H9 (cell line): ENCODE measurements around the gene ECE2. TPM values are rescaled to one million over a fixed set of nuclear protein-coding genes. Genes with fewer than 3 reads are reported as not detected.

Experiments
- DNase-seq: peaks from one replicate; pipeline ENCODE4 v3.0.0-alpha.2; 2017
- H2AFZ ChIP-seq: one replicate; pipeline ENCODE4 v1.6.1; 2013; ENCODE audit warnings: mild to moderate bottlenecking, low read length, control low read depth, moderate library complexity
- H2AK5ac ChIP-seq: 2 replicates; pipeline ENCODE4 v1.6.1; 2013; ENCODE audit warnings: low read length, control low read depth, mixed read lengths; ENCODE audit not compliant: insufficient read length
- H2BK120ac ChIP-seq: one replicate; pipeline ENCODE4 v1.6.1; 2013; ENCODE audit warnings: low read depth, mild to moderate bottlenecking, low read length, control low read depth, inconsistent platforms; ENCODE audit not compliant: poor library complexity, severe bottlenecking
- H2BK12ac ChIP-seq: 2 replicates; pipeline ENCODE4 v1.6.1; 2013; ENCODE audit warnings: low read length, control low read depth, mixed read lengths, low read depth; ENCODE audit not compliant: insufficient read length
- H2BK15ac ChIP-seq: 2 replicates; pipeline ENCODE4 v1.6.1; 2013; ENCODE audit warnings: low read depth, low read length, control low read depth
- H2BK20ac ChIP-seq: one replicate; pipeline ENCODE4 v1.6.1; 2013; ENCODE audit warnings: low read depth, mild to moderate bottlenecking, low read length, control low read depth, inconsistent platforms; ENCODE audit not compliant: poor library complexity, severe bottlenecking
- H2BK5ac ChIP-seq: 2 replicates; pipeline ENCODE4 v1.6.1; 2013; ENCODE audit warnings: low read length, control low read depth, mixed read lengths; ENCODE audit not compliant: insufficient read length
- H3K14ac ChIP-seq: 2 replicates; pipeline ENCODE4 v1.6.1; 2013; ENCODE audit warnings: low read length, control low read depth; ENCODE audit not compliant: insufficient read depth
- H3K18ac ChIP-seq: 2 replicates; pipeline ENCODE4 v1.6.1; 2013; ENCODE audit warnings: low read depth, mild to moderate bottlenecking, mixed read lengths, low read length, control low read depth; ENCODE audit not compliant: insufficient read length
- H3K23ac ChIP-seq: 2 replicates; pipeline ENCODE4 v1.6.1; 2013; ENCODE audit warnings: low read length, control low read depth, mixed read lengths, low read depth; ENCODE audit not compliant: insufficient read length
- H3K23me2 ChIP-seq: 2 replicates; pipeline ENCODE4 v1.6.1; 2013; ENCODE audit warnings: low read depth, mild to moderate bottlenecking, mixed read lengths, low read length, control low read depth; ENCODE audit not compliant: insufficient read length, poor library complexity, severe bottlenecking
- H3K27ac ChIP-seq: 2 replicates; pipeline ENCODE4 v1.5.1; 2013; ENCODE audit warnings: low read length, control low read depth, mixed read lengths, low read depth; ENCODE audit not compliant: insufficient read length
- H3K27me3 ChIP-seq: 2 replicates; pipeline ENCODE4 v1.6.1; 2013; ENCODE audit warnings: low read length, control low read depth, inconsistent platforms; ENCODE audit not compliant: insufficient read depth
- H3K4ac ChIP-seq: 2 replicates; pipeline ENCODE4 v1.6.1; 2013; ENCODE audit warnings: low read depth, mild to moderate bottlenecking, control low read depth, inconsistent platforms, low read length, moderate library complexity
- H3K4me1 ChIP-seq: 2 replicates; pipeline ENCODE4 v1.6.1; 2013; ENCODE audit warnings: low read length, control low read depth, inconsistent platforms; ENCODE audit not compliant: insufficient read depth
- H3K4me2 ChIP-seq: 2 replicates; pipeline ENCODE4 v1.6.1; 2013; ENCODE audit warnings: low read length, control low read depth, mixed read lengths; ENCODE audit not compliant: insufficient read length, insufficient read depth
- H3K56ac ChIP-seq: 2 replicates; pipeline ENCODE4 v1.6.1; 2013; ENCODE audit warnings: low read depth, mild to moderate bottlenecking, mixed read lengths, low read length, control low read depth; ENCODE audit not compliant: insufficient read length
- H3K79me1 ChIP-seq: 2 replicates; pipeline ENCODE4 v1.6.1; 2013; ENCODE audit warnings: low read depth, mild to moderate bottlenecking, moderate library complexity, low read length, control low read depth, inconsistent platforms; ENCODE audit not compliant: insufficient read depth, poor library complexity, severe bottlenecking
- H3K79me2 ChIP-seq: 2 replicates; pipeline ENCODE4 v1.6.1; 2013; ENCODE audit warnings: low read length, control low read depth, inconsistent platforms; ENCODE audit not compliant: insufficient read depth
- H3K9ac ChIP-seq: 2 replicates; pipeline ENCODE4 v1.6.1; 2013; ENCODE audit warnings: low read length, control low read depth, mixed read lengths; ENCODE audit not compliant: insufficient read length; ENCODE audit errors: extremely low read depth
- H3K9me3 ChIP-seq: one replicate; pipeline ENCODE4 v1.6.1; 2013; ENCODE audit warnings: low read depth, low read length, inconsistent platforms; ENCODE audit not compliant: control insufficient read depth
- H3T11ph ChIP-seq: one replicate; pipeline ENCODE4 v1.6.1; 2013; ENCODE audit warnings: mild to moderate bottlenecking, low read length, control low read depth, inconsistent platforms
- H4K20me1 ChIP-seq: one replicate; pipeline ENCODE4 v1.6.1; 2013; ENCODE audit not compliant: control insufficient read depth, insufficient read length, insufficient read depth
- H4K5ac ChIP-seq: 2 replicates; pipeline ENCODE4 v1.6.1; 2013; ENCODE audit warnings: low read depth, mild to moderate bottlenecking, mixed read lengths, low read length, control low read depth; ENCODE audit not compliant: insufficient read length
- H4K8ac ChIP-seq: replicated peaks from 2 replicates; pipeline ENCODE4 v1.6.1; 2013; ENCODE audit warnings: low read length, control low read depth, mixed read lengths, low read depth; ENCODE audit not compliant: insufficient read length
- H4K91ac ChIP-seq: 2 replicates; pipeline ENCODE4 v1.6.1; 2013; ENCODE audit warnings: low read depth, mild to moderate bottlenecking, moderate library complexity, mixed read lengths, low read length, control low read depth; ENCODE audit not compliant: insufficient read length
- H3K27ac Mint-ChIP-seq, 3 experiments: 2 replicates in 2 of 3; 3 replicates in 1 of 3; pipeline ENCODE4 v1.8.0; 2020 to 2021; ENCODE audit warnings: mixed read lengths in 3 of 3, mild to moderate bottlenecking in 1 of 3, moderate library complexity in 1 of 3
- H3K27me3 Mint-ChIP-seq: 2 replicates; pipeline ENCODE4 v1.8.0; 2021; ENCODE audit warnings: low read depth, mild to moderate bottlenecking, moderate library complexity, mixed read lengths
- H3K36me3 Mint-ChIP-seq, 3 experiments: 2 replicates in 2 of 3; 3 replicates in 1 of 3; pipeline ENCODE4 v1.8.0; 2020 to 2021; ENCODE audit warnings: low read depth in 3 of 3, mixed read lengths in 3 of 3; ENCODE audit not compliant: insufficient read depth in 1 of 3
- H3K4me1 Mint-ChIP-seq, 2 experiments: 2 replicates each; pipeline ENCODE4 v1.8.0; 2020; ENCODE audit warnings: mixed read lengths in 2 of 2
- H3K4me3 Mint-ChIP-seq, 2 experiments: 2 replicates in 1 of 2; 3 replicates in 1 of 2; pipeline ENCODE4 v1.8.0; 2020 to 2021; ENCODE audit warnings: mild to moderate bottlenecking in 2 of 2, mixed read lengths in 2 of 2, moderate library complexity in 1 of 2
- H3K9me3 Mint-ChIP-seq, 2 experiments: 2 replicates in 1 of 2; 3 replicates in 1 of 2; pipeline ENCODE4 v1.8.0; 2020; ENCODE audit warnings: mild to moderate bottlenecking in 2 of 2, mixed read lengths in 2 of 2, moderate library complexity in 1 of 2
- WGBS: extraction: QIAGEN DNeasy Blood & Tissue Kit; methylation state at CpG from one replicate; pipeline ENCODE4 v1.1.7; 2013; ENCODE audit warnings: missing lambda C conversion rate, low lambda C conversion rate, mixed read lengths; ENCODE audit not compliant: insufficient read length; ENCODE audit errors: extremely low coverage; 5-methylcytosine and 5-hydroxymethylcytosine counted together
- total RNA-seq: library from RNA; stranded (reverse); gene quantifications from 2 replicates; pipeline ENCODE4 v1.2.1, GENCODE V29; 2021
- TF ChIP-seq, protein P1 (sequence below): fragments of 200-600 bp; sonication (generic); conservative IDR thresholded peaks from 3 replicates; pipeline ENCODE4 v1.8.0; 2021; ENCODE audit warnings: antibody characterized with exemption, mild to moderate bottlenecking

Gene ECE2
- total RNA-seq, 1 experiment from 2014 or later: not detected

DNA sequence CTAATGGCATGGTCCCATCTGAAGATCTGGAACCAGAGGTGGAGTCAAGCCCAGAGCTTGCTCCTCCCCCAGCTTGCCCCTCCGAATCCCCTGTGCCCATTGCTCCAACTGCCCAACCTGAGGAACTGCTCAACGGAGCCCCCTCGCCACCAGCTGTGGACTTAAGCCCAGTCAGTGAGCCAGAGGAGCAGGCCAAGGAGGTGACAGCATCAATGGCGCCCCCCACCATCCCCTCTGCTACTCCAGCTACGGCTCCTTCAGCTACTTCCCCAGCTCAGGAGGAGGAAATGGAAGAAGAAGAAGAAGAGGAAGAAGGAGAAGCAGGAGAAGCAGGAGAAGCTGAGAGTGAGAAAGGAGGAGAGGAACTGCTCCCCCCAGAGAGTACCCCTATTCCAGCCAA lies 45.8 kb downstream of the ECE2 start:
- Histone ChIP-seq H2AK5ac (no peak overlapping the region), H2BK12ac (no peak overlapping the region), H3K79me1 (peaks cover 6% of the 10 kb centered on the region), H2BK120ac (no peak overlapping the region), H4K8ac (no peak overlapping the region), H3K9ac (no peak overlapping the region), H4K20me1 (no peaks in the 10 kb centered on the region), H3K27me3 (no peaks in the 10 kb centered on the region), H3K23me2 (no peaks in the 10 kb centered on the region), H3T11ph (no peak overlapping the region), H3K14ac (no peak overlapping the region), H3K4ac (no peak overlapping the region), H3K56ac (no peak overlapping the region), H2BK20ac (no peak overlapping the region), H3K27ac (no peak overlapping the region), H4K91ac (no peak overlapping the region), H2BK5ac (no peak overlapping the region), H3K23ac (no peak overlapping the region), H3K18ac (no peak overlapping the region), H3K4me2 (no peak overlapping the region), H2AFZ (no peak overlapping the region), H3K9me3 (no peaks in the 10 kb centered on the region), H3K79me2 (peaks cover 22% of the 10 kb centered on the region), H3K4me1 (0 out of 2 replicates have a peak, but pooled peaks cover 2% of the 10 kb centered on the region), H2BK15ac (no peak overlapping the region), H4K5ac (no peak overlapping the region)
- TF ChIP-seq, protein P1, sequence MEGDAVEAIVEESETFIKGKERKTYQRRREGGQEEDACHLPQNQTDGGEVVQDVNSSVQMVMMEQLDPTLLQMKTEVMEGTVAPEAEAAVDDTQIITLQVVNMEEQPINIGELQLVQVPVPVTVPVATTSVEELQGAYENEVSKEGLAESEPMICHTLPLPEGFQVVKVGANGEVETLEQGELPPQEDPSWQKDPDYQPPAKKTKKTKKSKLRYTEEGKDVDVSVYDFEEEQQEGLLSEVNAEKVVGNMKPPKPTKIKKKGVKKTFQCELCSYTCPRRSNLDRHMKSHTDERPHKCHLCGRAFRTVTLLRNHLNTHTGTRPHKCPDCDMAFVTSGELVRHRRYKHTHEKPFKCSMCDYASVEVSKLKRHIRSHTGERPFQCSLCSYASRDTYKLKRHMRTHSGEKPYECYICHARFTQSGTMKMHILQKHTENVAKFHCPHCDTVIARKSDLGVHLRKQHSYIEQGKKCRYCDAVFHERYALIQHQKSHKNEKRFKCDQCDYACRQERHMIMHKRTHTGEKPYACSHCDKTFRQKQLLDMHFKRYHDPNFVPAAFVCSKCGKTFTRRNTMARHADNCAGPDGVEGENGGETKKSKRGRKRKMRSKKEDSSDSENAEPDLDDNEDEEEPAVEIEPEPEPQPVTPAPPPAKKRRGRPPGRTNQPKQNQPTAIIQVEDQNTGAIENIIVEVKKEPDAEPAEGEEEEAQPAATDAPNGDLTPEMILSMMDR: no peak
- peaks cover 80 to 96% (median 91%) of the 10 kb centered on the region in 3 experiments for H3K36me3 Mint-ChIP-seq
- H3K27me3 Mint-ChIP-seq: no peaks in the 10 kb centered on the region; the same call in none of the 2 replicates
- no peak for DNase-seq
- H3K4me3 Mint-ChIP-seq: peak overlapping the region in 1 of 2 experiments; percentile 46; a peak in 2 of 5 replicates
- WGBS: no CpG with 5 or more reads among the region's 5 CpGs
- H3K27ac Mint-ChIP-seq: 0 out of 7 replicates have a peak overlapping the region, but pooled peaks of 1 of the 3 experiments have one; percentile 26
- H3K4me1 Mint-ChIP-seq: peaks cover 18 to 19% of the 10 kb centered on the region in 2 experiments
- no peaks in the 10 kb centered on the region for H3K9me3 Mint-ChIP-seq
